Measurements from ENCODE around the gene NEK11.
"Not testable (repeated sequence)": the region's sequence is repeated elsewhere in the genome, so short reads cannot be mapped to it uniquely, and the experiment has no call there.

NEK11 gene

DNA sequence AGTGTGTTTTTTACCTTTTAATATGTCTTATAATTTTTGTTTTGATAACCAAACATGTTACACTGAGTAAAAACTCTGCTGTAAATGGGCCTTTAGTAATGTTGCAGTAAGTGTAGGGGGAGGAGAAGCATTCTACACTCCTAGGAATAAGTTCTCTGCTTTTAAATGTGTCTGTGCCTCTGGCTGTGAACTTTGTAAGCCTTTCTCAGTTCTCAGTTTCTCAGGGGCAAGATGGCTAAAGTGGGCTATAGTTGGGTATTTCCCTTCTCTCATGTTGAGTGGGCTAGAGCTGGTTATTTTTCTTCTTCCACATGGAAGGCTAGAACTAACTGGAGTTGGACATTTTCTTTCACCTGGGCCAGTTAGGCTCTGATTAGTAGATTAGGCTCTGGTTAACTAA, 279.6 kb downstream of the NEK11 start:
- DNase-seq (ENCODE audit: low spot score): no peak

GRCh38 chr3:131314318-131314717, 287.6 kb downstream of the NEK11 start:
- DNase-seq (ENCODE audit: low spot score): no peak

- no peak for DNase-seq (ENCODE audit: low spot score)
These were observed 288.5 kb downstream of the NEK11 start for GRCh38 chr3:131315162-131315561.

GRCh38 chr3:131317667-131318066, 291.0 kb downstream of the NEK11 start:
- no peak for DNase-seq (ENCODE audit: low spot score)

DNA sequence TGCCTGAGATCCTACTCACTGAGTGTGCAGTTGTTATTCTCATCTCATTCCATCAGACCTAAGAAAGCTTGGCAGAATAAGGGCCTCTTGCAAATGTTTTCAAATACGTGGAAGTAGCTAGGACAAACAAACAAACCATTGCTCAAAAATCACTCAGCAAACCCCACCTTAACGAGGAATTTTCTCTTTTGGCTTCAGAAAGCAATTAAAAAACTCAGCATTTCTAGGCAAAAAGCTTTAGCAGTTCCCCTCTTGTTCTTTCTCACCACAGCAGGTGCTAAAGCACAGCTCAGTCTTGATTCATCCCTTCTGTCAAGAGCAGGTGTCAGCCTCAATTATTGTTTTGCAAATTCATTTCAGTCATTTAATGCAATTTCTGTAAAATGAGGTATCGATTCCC, 296.3 kb downstream of the NEK11 start:
- no peak for DNase-seq (ENCODE audit: low spot score)

DNA sequence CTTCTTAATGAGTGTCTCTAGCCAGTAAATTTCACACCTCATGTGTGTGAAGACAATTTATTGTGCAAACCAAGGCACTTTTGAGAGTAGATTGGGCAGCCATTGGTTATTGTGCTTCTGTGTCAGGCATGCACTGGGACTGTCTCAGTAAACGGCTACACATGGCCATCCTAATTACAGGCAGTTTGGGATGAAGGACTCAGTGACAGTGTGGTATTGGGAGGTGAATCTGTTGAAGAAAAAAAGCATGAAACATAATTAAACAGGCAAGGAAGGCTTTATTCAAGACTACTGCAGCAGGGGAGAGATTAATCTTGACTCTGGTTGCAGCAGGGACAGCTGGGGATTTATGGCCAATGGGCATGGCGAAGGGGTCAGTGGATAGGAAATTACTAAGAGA, 297.1 kb downstream of the NEK11 start:
- no peak for DNase-seq (ENCODE audit: low spot score)

DNA sequence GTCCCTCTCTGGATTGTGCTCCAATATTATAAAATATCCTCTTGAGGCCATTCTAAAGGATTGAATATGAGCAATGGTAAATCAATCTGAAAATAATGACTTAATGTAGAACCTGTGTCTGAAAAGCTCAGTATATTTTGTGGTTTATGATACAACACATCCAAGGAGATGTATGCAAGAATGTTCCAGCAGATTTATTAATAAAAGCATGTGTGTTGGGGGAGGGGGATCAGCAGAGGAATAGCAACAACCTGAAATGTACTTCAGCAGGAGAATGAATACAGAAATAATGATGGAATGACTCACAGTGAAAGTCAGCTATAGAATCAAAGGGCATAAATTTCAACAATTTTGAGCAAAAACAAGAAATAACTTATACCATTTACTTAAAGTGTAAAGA, 298.2 kb downstream of the NEK11 start:
- DNase-seq (ENCODE audit: low spot score): no peak

- no peak for DNase-seq (ENCODE audit: low spot score)
These were observed 299.6 kb downstream of the NEK11 start for GRCh38 chr3:131326307-131326706.

DNA sequence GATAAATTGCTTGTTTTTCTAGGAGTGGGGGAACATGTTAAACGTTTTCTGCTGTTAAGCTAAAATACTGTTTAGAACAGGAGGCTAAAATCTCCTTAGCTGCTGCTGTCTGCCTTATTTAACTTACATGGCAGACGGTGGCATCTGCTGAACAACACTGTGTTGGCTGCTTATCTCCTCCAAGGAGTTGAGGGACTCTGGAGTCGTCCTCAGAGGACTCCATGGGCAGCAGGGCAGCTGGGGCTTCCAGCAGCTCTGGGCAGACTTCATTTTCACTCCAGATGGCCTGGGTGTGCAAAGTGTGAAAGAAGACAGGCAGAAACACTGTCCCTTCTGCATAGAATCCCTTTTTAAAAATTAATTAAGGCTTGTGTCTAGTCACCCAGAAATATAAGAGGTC, 302.0 kb downstream of the NEK11 start:
- DNase-seq (ENCODE audit: low spot score): no peak

DNA sequence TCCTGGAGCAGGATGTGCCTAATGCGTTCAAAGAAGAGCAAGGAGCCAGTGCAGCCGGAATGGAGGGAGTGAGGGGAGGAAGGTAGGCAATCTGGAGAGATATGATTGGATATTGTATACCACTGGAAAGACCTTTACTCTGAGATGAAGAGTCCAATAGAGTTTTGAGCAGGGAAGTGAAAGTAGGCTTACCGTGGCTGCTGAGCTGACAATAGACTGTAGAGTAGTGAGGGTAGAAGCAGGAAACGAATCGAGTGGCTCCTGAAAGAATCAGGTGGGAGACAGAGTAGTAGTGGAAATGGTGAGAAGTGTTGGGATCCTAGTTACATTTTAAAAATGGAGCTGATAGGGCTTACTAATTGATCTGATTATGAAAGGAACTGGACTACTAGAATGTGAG, 303.1 kb downstream of the NEK11 start:
- no peak for DNase-seq (ENCODE audit: low spot score)

DNA sequence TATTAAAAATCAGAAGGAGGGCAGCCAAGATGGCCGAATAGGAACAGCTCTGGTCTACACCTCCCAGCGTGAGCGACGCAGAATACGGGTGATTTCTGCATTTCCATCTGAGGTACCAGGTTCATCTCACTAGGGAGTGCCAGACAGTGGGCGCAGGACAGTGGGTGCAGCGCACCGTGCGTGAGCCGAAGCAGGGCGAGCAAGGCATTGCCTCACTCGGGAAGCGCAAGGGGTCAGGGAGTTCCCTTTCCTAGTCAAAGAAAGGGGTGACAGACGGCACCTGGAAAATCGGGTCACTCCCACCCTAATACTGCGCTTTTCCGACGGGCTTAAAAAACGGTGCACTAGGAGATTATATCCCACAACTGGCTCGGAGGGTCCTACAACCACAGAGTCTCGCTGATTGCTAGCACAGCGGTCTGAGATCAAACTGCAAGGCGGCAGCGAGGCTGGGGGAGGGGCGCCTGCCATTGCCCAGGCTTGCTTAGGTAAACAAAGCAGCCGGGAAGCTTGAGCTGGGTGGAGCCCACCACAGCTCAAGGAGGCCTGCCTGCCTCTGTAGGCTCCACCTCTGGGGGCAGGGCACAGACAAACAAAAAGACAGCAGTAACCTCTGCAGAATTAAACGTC, 304.9 kb downstream of the NEK11 start:
- not testable (repeated sequence) for DNase-seq (ENCODE audit: low spot score)

DNA sequence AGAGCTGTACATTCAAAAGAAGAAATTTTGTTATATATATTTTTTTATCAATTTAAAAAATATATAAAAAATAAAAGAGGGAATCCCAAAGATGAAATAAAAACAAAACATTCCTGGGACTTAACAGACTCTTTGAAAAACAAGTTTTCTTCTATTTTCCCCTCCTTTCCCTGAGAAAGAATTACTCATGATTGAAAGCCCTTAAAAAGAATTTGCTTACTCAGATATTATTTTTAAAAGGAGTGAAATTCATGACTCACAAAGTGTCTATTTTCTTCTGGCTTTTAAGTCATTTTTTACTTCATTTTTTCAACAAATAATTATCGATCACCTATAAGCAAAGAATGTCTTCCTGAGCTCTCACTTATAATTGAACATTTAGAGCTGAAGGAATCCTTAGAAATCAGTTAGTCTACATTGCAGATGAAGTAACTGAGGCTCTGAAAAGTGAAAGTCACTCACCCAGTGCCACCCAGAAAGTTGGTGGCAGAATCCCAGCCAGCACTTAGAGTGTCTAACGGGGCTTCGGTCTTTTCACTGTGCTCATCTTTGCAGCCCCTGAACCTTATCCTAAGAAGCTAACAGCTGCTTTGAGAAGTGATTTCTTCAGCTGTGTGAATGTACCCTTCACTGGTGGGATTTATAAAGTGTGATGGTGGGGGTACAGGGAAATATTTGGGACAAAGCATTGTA, 312.4 kb downstream of the NEK11 start:
- no peak for DNase-seq (ENCODE audit: low spot score)

GRCh38 chr3:131341761-131342160, 315.1 kb downstream of the NEK11 start:
- DNase-seq (ENCODE audit: low spot score): no peak

- no peak for DNase-seq (ENCODE audit: low spot score)
These were observed 322.2 kb downstream of the NEK11 start for GRCh38 chr3:131348911-131349310.

GRCh38 chr3:131349454-131349853, 322.8 kb downstream of the NEK11 start:
- DNase-seq (ENCODE audit: low spot score): no peak

GRCh38 chr3:131349946-131350347, 323.3 kb downstream of the NEK11 start:
- DNase-seq (ENCODE audit: low spot score): no peak

- no peak for DNase-seq (ENCODE audit: low spot score)
These were observed 323.8 kb downstream of the NEK11 start for GRCh38 chr3:131350506-131350905.

DNA sequence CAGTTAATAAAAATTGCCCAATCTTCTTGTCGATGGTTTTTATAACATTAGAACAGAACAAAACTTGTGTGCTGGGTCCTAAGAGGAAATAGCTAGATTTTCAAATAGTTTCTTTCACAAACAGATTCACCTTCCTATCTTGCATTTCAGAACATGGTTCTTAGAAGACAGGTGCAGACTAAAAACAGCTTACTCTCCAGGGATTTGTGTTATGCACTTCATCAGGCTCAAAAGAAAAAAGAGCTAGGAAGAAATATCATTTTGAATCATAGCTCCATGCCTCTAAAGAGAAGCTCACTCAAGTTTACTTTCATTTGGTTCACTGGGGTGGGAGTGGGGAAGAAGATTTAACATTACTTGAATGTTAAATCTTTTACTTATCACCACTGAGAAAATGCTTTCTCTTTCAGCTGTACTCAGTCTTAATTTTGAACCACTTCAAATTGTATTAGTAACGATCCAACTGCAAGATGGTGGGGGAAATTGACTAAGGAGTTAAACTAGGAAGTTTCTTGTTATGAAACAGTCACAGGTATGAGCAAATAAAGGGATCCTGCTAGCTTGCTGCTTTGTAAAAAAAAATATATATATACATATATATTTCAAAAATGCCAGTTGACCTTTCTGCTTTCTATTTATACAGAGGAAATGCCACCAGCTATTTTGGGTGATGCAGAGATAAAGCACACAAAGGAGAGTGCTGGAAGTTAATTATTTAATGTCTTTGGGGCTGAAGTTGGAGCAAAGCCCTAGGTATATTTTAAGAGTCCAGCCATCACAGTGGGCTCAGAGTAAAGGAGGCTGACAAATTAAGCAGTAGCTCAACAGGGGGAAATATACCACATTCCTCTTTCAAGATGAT, 326.6 kb downstream of the NEK11 start:
- no peak for DNase-seq (ENCODE audit: low spot score)

GRCh38 chr3:131353986-131354385, 327.3 kb downstream of the NEK11 start:
- DNase-seq (ENCODE audit: low spot score): no peak

DNA sequence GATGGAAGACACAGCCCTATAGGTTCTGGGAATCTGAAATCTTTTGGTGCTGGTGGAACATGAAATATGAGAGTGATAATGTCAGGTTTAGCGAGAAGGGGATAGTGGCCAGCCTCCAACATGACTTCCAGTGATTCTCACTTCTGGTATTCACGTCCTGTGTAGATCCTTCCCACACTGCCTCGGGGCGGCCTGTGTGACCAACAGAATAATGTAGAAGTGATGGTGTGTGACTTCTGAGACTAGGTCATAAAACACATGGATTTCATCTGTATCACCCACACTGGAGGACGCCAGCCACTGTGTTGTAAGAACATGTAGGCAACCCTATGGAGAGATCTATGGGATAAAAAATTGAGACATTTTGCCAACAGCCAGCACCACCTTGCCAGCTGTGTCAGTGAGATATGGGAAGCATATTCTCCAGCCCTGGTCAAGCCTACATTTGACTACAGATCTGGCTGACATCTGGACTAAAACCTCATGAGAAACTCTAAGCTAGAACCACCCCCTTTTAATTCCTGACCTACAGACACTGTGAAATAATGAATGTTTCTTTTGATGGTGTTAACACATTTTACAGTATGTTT, 329.4 kb downstream of the NEK11 start:
- no peak for DNase-seq (ENCODE audit: low spot score)

- DNase-seq (ENCODE audit: low spot score): no peak
These were observed 330.6 kb downstream of the NEK11 start for GRCh38 chr3:131357275-131357674.

- no peak for DNase-seq (ENCODE audit: low spot score)
These were observed 333.6 kb downstream of the NEK11 start for GRCh38 chr3:131360191-131360755.
